NCI-H2196 (cell line): ENCODE measurements around the gene AKIRIN2.
"Not testable (repeated sequence)": the region's sequence is repeated elsewhere in the genome, so short reads cannot be mapped to it uniquely, and the experiment has no call there.

Source experiments
- DNase-seq: peaks from one replicate; lab custom pipeline; 2025; ENCODE audit not compliant: unreplicated experiment; lab: John Stamatoyannopoulos, UW

AKIRIN2 gene

DNA sequence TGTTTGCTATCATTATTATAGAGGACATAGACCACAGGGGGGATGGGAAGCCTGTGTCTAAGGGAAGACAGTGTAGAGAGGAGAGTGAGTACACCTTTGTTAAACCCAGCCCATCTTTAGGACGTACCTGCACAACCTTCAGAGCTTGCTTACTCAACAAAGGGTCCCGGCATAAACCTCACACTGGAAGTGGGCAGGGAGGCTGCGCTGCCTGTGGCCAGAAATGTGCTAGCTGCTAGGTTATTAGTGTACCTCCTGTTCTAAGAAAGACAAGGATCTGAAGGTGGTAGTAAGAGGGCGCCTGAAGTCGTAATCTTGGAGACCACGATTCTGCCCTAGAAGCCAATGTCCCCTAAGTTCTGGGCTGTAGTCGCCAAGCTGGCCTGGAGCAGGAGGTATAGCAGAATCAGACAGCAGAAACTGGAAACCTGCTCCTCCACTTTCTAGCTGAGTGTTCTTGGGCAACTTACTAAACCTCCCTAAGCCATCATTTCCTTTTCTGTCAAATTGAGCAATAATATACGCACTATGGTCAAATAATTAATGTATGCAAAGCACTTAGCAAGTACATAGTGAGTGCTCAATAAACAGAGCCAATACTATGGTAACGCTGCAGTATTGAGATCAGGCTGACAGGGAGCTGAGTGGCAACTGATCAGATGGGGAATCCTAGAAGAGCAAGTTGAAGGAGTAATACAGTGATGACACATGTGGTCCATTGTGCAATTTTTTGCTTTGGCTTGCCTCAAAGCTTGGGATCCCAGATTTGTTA lies 16.8 kb upstream of the AKIRIN2 start:
- DNase-seq = no peak

DNA sequence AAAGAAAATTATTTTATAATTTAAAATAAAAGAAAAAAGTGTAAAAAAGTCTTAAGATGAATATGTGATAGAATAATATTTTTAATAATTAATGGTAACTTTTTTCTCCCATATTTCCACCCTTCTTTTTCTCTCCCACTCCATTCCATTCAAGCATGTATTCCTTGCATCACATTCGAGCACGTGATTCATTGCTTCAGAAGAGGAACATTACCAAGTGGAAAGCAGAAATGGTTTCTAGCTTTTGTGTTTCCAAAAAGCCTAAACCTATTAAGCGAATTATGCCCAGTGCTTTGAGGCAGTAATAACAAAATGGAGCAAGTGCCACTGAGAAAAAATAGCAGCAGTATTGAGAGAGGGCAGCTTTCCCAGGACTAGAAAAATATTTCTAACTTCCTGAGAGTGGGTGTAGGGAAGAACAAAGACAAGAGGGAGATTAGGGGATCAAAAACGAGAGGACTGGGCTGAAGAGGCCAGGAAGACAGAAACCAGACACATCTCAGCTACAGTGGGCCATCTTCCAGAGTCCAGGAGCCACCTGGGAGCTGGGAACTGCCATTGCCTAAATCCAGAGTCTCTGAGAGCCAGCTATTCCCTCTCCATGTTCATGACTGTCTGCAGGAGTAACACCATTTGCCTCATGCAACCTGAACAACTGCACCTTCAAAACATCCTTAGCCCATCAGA lies 15.0 kb upstream of the AKIRIN2 start:
- no peak for DNase-seq

DNA sequence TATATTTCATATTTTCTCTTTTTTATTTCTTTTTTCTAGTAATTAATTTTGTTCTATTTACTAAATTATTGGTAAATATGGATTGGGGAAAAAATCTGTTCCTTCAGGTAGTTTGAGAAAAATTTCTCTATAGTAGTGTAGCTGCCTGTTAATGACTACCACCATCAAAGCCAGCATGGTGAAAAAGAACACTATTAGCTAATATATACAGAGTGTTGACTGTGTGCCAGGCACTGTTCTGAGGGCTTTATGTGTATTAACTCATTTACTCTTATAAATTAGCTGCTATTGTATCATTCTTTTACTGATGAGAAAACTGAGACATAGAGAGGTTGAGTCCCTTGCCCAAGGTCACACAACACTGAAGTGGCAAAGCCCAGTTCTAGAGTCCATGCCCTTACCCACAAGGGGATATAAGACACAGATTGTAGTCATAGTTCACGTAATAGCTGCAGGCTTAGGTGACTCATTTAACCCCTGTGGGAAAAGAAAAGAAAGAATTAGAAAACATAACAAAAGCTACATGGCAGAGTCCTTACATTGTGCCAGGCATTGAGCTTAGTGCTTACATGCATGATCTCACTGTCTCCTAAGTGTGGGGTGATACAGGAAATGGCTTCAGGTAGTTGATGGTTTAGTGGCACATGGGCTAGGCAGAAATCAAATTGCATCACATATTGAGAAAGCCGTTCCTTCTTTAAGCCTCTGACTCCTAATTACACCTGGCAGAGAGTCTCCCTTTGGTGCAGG lies 12.2 kb upstream of the AKIRIN2 start:
- DNase-seq = no peak

GRCh38 chr6:87712713-87713112 lies 10.7 kb upstream of the AKIRIN2 start:
- not testable (repeated sequence) for DNase-seq

DNA sequence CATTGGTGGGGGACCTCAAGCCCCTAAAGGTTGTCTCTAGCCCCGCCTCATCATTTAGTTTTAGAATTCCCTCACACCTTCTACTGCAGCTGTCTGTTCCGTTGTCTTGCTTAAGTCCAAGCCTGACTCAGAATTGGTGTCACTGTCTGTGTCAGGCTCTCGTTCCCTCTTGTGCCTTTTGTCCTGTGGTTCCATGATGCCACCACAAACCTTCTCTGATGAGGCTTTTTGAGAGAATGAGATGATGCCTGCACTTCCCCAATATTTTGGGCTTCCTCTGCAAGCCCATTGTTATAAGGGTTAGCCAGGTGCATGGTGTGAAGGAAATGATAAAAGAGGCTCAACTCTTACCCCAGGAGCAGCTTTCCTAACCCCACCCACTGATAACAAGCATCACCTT lies 8.1 kb upstream of the AKIRIN2 start:
- DNase-seq = no peak

GRCh38 chr6:87708581-87709427 lies 6.8 kb upstream of the AKIRIN2 start:
- not testable (repeated sequence) for DNase-seq

GRCh38 chr6:87706187-87706966 lies 4.3 kb upstream of the AKIRIN2 start:
- no peak for DNase-seq

- DNase-seq = no peak
These were observed 3.1 kb upstream of the AKIRIN2 start for GRCh38 chr6:87705070-87705691.

DNA sequence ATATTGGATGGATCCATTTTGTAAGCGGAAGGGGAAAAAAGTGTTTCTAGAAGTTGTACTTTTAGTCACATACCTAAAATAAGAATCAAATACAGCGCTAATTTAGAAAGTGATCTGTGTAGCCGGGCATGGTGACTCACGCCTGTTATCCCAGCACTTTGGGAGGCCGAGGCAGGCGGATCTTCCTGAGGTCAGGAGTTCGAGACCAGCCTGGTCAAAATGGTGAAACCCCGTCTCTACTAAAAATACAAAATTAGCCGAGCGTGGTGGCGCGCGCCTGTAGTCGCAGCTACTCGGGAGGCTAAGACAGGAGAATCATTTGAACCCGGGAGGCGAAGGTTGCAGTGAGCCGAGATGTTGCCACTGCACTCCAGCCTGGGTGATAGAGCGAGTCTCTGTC lies 1.0 kb upstream of the AKIRIN2 start:
- not testable (repeated sequence) for DNase-seq

- peak; percentile 36 for DNase-seq
These were observed 534 bp upstream of the AKIRIN2 start for GRCh38 chr6:87702589-87702945.

- no peak for DNase-seq
These were observed 723 bp downstream of the AKIRIN2 start for GRCh38 chr6:87701344-87701675.

DNA sequence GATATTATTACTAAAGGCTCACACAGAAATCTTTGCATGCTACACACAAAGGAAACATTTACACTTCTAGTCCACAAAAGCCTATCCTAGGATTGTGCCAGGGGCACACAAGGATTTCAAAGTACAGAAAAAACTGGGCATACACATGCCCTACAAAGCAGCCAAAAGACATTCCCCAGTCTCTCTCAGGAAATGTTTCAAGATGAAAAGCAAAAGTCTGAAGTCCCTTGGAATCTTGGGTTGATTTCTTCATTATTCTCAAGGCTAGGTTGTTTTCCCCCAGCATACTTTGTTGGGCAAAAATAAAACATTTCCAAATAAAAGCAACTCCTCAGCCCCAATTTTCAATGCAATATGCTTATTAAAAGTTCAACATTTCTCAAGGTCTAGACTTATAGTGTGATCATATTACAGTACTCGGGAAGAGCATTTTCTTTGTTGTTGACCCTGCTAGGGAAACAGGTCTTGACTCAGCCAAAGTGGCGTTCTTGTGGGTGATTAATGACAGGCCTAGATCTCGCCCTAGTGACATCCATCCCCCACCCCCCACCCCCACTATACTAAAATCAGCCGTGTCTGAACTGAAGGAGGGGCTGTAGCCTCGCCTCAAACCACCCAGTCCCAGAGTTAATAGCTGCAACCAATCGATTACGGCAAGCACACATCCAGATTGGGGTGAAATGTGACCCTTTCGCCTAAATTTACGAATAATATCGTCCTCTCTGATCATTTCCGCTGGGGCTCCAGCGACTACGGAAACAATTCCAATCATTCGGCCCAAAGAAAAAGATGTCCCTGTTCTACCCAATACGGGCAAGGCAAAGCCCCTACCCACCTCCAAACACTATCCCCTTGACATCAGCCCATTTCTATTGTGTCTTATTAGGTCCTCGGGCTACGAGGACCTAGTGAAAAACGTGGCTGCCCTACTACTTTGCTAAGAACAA lies 1.4 kb downstream of the AKIRIN2 start:
- DNase-seq = peak; percentile 28

- no peak for DNase-seq
These were observed 2.5 kb downstream of the AKIRIN2 start for GRCh38 chr6:87699576-87699975.

DNA sequence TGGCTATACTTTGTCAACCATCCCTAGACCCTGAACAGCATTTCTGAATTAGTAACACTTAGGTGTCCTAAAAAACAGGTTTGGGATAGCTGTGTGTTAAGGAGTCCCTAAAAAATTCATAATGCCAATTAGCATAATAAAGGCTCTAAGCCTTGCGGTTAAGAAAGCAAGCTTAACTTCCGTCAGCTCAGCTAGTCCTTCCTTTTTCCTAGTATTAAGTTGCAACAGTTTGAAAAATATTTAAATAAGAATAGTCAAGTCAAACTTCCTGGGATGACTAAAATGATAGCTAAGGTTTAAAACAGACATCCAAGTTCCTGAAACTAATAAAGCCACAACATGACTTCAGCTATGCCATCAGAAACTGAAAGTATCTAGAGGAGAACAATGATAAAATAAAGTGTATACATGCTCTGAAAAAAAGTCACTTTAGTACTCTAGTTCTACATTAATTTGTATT lies 3.5 kb downstream of the AKIRIN2 start:
- no peak for DNase-seq

DNA sequence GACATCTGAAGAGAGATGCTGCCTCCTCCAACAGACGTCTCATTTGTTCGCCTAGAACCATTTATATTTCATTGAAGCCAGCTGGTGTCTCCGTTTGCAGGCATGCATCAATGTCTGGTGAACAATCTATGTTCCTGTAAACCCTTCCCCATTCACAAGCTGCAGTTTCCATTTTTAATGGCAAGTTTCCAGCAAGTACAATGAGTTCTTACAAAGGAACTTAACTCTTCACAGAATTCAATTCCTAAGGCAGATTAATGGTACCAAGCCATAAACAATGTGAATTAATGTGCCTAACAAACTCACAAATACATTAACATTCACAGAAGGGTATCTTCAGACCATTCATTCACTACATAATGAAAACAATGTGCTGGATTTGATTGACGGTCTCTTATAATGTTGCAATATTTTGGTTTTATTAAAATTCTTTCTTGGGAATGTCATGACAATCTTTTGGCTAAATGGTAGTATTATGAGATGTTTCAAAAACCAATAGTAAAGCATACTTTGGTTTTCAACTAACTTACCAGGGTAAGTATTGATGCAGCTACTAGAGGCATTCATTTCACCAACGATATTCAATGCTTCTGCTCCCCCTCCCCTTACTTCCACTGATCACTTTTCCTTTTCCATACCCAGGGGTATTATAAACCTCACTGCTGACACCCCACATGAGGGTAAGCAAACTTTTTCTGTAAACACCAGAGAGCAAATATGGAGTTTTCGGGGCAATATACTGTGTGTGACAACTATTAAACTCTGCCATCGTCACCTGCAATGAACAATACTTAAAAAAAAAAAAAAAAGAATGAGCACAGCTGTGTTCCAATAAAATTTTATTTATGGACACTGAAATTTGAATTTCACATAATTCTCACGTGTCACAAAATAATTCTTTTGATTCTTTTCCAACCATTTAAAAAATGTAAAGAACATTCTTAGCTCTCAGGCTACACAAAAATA lies 4.2 kb downstream of the AKIRIN2 start:
- DNase-seq = peak; percentile 52

DNA sequence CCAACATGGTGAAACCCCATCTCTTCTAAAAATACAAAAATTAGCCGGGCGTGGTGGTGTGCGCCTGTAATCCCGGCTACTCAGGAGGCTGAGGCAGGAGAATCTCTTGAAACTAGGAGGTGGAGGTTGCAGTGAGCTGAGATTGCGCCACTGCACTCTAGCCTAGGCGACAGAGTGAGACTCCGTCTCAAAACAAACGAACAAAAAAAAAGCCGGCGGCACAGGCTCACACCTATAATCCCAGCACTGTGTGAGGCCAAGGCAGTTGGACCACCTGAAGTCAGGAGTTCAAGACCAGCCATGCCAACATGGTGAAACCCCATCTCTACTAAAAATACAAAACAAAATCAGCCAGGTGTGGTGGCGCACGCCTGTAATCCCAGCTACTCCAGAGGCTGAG lies 5.2 kb downstream of the AKIRIN2 start:
- not testable (repeated sequence) for DNase-seq

GRCh38 chr6:87692086-87692485 lies 9.9 kb downstream of the AKIRIN2 start:
- DNase-seq = no peak

DNA sequence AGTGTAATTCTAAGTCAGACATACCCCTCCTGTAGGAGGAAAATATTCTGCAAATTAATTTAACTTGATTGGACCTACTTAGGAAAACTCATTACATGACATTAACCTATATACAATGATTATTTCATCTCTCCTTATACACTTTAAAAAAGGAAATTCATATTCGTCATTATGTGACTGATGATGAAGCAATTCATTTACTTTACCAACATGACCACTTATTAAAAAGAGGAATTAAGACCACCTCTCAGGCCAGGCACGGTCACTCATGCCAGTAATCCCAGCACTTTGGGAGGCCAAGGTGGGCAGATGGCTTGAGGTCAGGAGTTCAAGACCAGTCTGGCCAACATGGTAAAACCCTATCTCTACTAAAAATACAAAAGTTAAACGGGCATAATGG lies 11.6 kb downstream of the AKIRIN2 start:
- no peak for DNase-seq
